Cerebellar cortex (tissue), 1 donor: ENCODE measurements around the gene ZCCHC7.
"Not testable (repeated sequence)": the region's sequence is repeated elsewhere in the genome, so short reads cannot be mapped to it uniquely, and the experiment has no call there.

Experiments used
- DNase-seq: peaks from one replicate; pipeline ENCODE4 v3.0.0-alpha.2; 2015; ENCODE audit warnings: low spot score

ZCCHC7 gene

GRCh38 chr9:37121881-37122280, 1.5 kb downstream of the ZCCHC7 start:
- no peak for DNase-seq

- DNase-seq, result no peak
These were observed 5.9 kb downstream of the ZCCHC7 start for GRCh38 chr9:37126214-37126788.

GRCh38 chr9:37127018-37127417, 6.6 kb downstream of the ZCCHC7 start:
- DNase-seq, result no peak

- DNase-seq, result no peak
These were observed 7.7 kb downstream of the ZCCHC7 start for GRCh38 chr9:37128051-37128450.

- no peak for DNase-seq
These were observed 13.8 kb downstream of the ZCCHC7 start for GRCh38 chr9:37134166-37134565.

- DNase-seq, result no peak
These were observed 20.6 kb downstream of the ZCCHC7 start for GRCh38 chr9:37141015-37141414.

GRCh38 chr9:37144762-37145161, 24.4 kb downstream of the ZCCHC7 start:
- no peak for DNase-seq

GRCh38 chr9:37146410-37146809, 26.0 kb downstream of the ZCCHC7 start:
- DNase-seq, result no peak

GRCh38 chr9:37148181-37148580, 27.8 kb downstream of the ZCCHC7 start:
- no peak for DNase-seq

GRCh38 chr9:37149666-37150308, 29.4 kb downstream of the ZCCHC7 start:
- no peak for DNase-seq

- DNase-seq, result no peak
These were observed 30.0 kb downstream of the ZCCHC7 start for GRCh38 chr9:37150415-37150814.

- no peak for DNase-seq
These were observed 31.4 kb downstream of the ZCCHC7 start for GRCh38 chr9:37151812-37152211.

GRCh38 chr9:37152365-37152764, 32.0 kb downstream of the ZCCHC7 start:
- no peak for DNase-seq

GRCh38 chr9:37155601-37156000, 35.2 kb downstream of the ZCCHC7 start:
- no peak for DNase-seq

- DNase-seq, result no peak
These were observed 35.8 kb downstream of the ZCCHC7 start for GRCh38 chr9:37156205-37156604.

- no peak for DNase-seq
These were observed 36.5 kb downstream of the ZCCHC7 start for GRCh38 chr9:37156781-37157356.

GRCh38 chr9:37157726-37158377, 37.5 kb downstream of the ZCCHC7 start:
- DNase-seq, result no peak

GRCh38 chr9:37163299-37163698, 42.9 kb downstream of the ZCCHC7 start:
- no peak for DNase-seq

GRCh38 chr9:37164335-37164734, 44.0 kb downstream of the ZCCHC7 start:
- not testable (repeated sequence) for DNase-seq

GRCh38 chr9:37165644-37166043, 45.3 kb downstream of the ZCCHC7 start:
- DNase-seq, result no peak

- no peak for DNase-seq
These were observed 47.2 kb downstream of the ZCCHC7 start for GRCh38 chr9:37167456-37168047.

GRCh38 chr9:37172557-37172956, 52.2 kb downstream of the ZCCHC7 start:
- no peak for DNase-seq

- DNase-seq, result no peak
These were observed 53.9 kb downstream of the ZCCHC7 start for GRCh38 chr9:37174247-37174646.
